HG03064 (cell line): ENCODE measurements around the gene MGAT3.
"Not testable (repeated sequence)": the region's sequence is repeated elsewhere in the genome, so short reads cannot be mapped to it uniquely, and the experiment has no call there.

Source experiments
- ATAC-seq: cut with Tn5 transposase; IDR thresholded peaks from one replicate; pipeline ENCODE4 v1.9.1; 2021; ENCODE audit warnings: low read depth; ENCODE audit not compliant: unreplicated experiment

MGAT3 gene

GRCh38 chr22:39489094-39490068 lies 32.6 kb downstream of the MGAT3 start:
- no peak for ATAC-seq

- ATAC-seq = peak; percentile 55
Observed at GRCh38 chr22:39490135-39490798, 33.5 kb downstream of the MGAT3 start.

- no peak for ATAC-seq
Observed at GRCh38 chr22:39490966-39491680, 34.3 kb downstream of the MGAT3 start.

- no peak for ATAC-seq
Observed at GRCh38 chr22:39491696-39492095, 34.9 kb downstream of the MGAT3 start.

GRCh38 chr22:39492186-39492585 lies 35.4 kb downstream of the MGAT3 start:
- no peak for ATAC-seq

GRCh38 chr22:39493759-39494158 lies 36.9 kb downstream of the MGAT3 start:
- no peak for ATAC-seq

- ATAC-seq = no peak
Observed at GRCh38 chr22:39494471-39495120, 37.8 kb downstream of the MGAT3 start.

GRCh38 chr22:39496131-39496838 lies 39.5 kb downstream of the MGAT3 start:
- ATAC-seq = no peak

GRCh38 chr22:39497429-39497828 lies 40.6 kb downstream of the MGAT3 start:
- ATAC-seq = no peak

GRCh38 chr22:39498368-39498767 lies 41.6 kb downstream of the MGAT3 start:
- ATAC-seq = no peak

GRCh38 chr22:39498802-39499201 lies 42.0 kb downstream of the MGAT3 start:
- no peak for ATAC-seq

- ATAC-seq = no peak
Observed at GRCh38 chr22:39500101-39500500, 43.3 kb downstream of the MGAT3 start.

- ATAC-seq = no peak
Observed at GRCh38 chr22:39501644-39502108, 44.9 kb downstream of the MGAT3 start.

GRCh38 chr22:39502109-39502788 lies 45.4 kb downstream of the MGAT3 start, which contains the start of gene MIEF1:
MIEF1 (plus strand) TSS chr22:39502290; CDS start chr22:39511295, 9,005 bp downstream.
- peak; percentile 77 for ATAC-seq

GRCh38 chr22:39502789-39503409 lies 46.1 kb downstream of the MGAT3 start:
- ATAC-seq = no peak

GRCh38 chr22:39503630-39504029 lies 46.8 kb downstream of the MGAT3 start:
- ATAC-seq = no peak

GRCh38 chr22:39504071-39504470 lies 47.3 kb downstream of the MGAT3 start:
- no peak for ATAC-seq

GRCh38 chr22:39507021-39507420 lies 50.2 kb downstream of the MGAT3 start:
- not testable (repeated sequence) for ATAC-seq

- no peak for ATAC-seq
Observed at GRCh38 chr22:39508393-39508792, 51.6 kb downstream of the MGAT3 start.
